GM06990 (cell line): Measurements from ENCODE around the gene RALGPS1.

Source experiments
- DNase-seq: peaks from one replicate; pipeline ENCODE4 v3.0.0-alpha.2; 2011; ENCODE audit not compliant: insufficient read length; ENCODE audit errors: extremely low read depth
- H3K27me3 ChIP-seq: replicated peaks from 2 replicates; pipeline ENCODE4 v1.6.0; 2011; ENCODE audit warnings: low read length; ENCODE audit not compliant: control insufficient read depth, insufficient read depth
- H3K36me3 ChIP-seq: 2 replicates; pipeline ENCODE4 v1.5.1; 2011; ENCODE audit warnings: low read length; ENCODE audit not compliant: control insufficient read depth, insufficient read depth
- H3K4me3 ChIP-seq: replicated peaks from 2 replicates; pipeline ENCODE4 v1.5.1; 2011; ENCODE audit warnings: low read depth, mild to moderate bottlenecking, control low read depth, low read length
- TF ChIP-seq, protein P1 (sequence below): IDR thresholded peaks from 2 replicates; pipeline ENCODE4 v1.5.1; 2011; ENCODE audit warnings: low read length, control low read depth, mild to moderate bottlenecking, inconsistent platforms; ENCODE audit not compliant: insufficient read depth, poor library complexity, severe bottlenecking

The RALGPS1 gene

DNA sequence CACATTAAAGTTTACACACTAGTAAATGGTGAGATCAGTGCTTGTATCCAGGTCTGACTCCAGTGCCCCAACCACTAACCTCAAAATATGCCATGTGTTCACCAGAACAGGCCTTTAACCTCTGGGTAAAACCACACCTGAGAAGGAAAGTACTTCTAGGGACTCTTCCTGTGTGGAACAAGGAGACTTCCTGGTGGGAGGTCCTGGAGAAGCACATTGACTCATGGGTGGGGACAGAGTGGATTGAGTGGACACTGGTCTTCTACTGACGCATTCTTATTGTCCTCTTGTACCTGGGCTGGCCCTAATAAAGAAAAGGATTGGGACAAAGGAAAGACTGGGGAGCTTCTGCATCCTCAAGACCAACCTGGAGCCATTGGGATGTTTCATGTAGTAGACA, 164.4 kb downstream of the RALGPS1 start:
- Histone ChIP-seq H3K4me3 (no peak overlapping the region), H3K27me3 (no peaks in the 10 kb centered on the region), H3K36me3 (no peaks in the 10 kb centered on the region)
- DNase-seq: no peak
- TF ChIP-seq, protein P1, sequence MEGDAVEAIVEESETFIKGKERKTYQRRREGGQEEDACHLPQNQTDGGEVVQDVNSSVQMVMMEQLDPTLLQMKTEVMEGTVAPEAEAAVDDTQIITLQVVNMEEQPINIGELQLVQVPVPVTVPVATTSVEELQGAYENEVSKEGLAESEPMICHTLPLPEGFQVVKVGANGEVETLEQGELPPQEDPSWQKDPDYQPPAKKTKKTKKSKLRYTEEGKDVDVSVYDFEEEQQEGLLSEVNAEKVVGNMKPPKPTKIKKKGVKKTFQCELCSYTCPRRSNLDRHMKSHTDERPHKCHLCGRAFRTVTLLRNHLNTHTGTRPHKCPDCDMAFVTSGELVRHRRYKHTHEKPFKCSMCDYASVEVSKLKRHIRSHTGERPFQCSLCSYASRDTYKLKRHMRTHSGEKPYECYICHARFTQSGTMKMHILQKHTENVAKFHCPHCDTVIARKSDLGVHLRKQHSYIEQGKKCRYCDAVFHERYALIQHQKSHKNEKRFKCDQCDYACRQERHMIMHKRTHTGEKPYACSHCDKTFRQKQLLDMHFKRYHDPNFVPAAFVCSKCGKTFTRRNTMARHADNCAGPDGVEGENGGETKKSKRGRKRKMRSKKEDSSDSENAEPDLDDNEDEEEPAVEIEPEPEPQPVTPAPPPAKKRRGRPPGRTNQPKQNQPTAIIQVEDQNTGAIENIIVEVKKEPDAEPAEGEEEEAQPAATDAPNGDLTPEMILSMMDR: no peak

DNA sequence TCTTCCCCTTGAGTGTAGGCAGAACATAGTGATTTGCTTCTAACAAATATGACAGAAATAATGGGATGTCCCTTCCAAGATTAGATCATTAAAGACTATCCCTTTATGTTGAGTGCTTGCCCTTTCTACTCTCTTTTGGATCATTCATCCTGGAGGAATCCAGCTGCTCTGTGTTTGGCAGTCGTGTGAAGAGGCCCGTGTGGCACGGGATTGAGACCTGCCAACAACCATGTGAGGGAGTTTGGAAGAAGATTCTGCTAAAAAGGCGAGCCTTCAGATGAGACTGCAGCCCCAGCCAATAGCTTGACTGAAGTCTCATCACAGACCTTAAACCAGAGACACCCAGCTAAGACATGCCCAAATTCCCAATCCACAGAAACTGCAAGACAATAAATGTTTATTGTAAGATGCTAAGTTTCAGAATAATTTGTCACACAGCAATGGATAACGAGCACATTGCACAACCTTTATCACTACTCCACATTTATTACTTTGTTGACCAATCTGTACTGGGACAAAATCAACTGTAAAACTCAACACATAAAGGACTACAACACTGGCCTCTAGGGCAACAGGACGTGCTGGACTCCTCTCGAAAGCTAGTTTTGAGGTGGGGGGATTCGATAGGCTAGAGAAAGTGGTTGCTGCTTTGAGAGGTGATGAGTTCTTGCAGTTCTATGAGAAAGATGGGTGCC, 165.0 kb downstream of the RALGPS1 start:
- TF ChIP-seq, protein P1: no peak
- Histone ChIP-seq H3K36me3 (no peaks in the 10 kb centered on the region), H3K27me3 (no peaks in the 10 kb centered on the region), H3K4me3 (no peak overlapping the region)
- DNase-seq: no peak

DNA sequence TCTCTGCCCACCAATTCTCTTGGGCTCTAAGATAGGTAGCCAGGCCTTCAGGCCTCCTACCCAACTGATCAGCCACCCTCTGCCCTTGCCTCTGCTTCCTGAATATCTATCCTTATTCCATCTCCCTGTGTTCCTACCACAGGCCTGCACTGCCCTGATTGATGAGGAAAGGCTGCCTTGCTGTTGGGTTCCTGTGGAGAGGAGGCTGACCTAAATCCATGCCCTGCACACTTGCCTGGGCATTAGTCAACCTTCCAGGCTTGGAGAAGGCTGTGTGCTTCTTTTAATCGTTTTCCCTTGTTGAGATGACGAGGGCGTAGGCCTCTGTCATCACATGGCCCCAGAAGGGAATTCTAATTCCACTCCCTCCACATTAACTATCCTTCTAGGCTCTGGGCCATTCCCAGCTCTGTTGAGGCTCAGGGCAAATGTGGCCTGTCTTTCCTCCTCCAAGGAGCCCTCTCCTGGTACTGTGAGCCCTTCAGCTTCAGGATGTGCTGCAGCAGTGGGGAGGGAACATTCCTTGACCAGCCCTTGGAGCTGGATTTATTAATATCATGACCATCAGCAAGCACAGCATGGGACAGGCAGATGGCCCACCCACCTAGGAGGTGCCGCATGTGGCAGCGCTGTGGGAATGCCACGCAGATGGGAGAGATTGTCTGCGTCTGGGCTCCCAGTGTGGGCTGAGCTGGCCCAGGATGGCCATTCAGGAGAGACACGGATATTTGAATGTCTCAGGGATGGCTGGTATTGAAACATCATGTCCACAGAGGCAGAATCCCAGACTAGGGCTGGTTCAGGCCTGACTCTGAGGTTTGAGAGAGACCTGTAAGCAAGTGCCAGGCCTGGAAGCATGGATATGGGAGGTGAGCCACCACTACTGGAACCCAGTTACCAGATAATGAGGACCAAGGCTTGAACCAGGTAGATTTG, 166.9 kb downstream of the RALGPS1 start:
- Histone ChIP-seq H3K27me3 (no peaks in the 10 kb centered on the region), H3K36me3 (no peaks in the 10 kb centered on the region), H3K4me3 (no peak overlapping the region)
- DNase-seq: no peak
- TF ChIP-seq, protein P1: no peak

GRCh38 chr9:127083138-127083980, 168.8 kb downstream of the RALGPS1 start:
- no peak overlapping the region for H3K4me3 ChIP-seq
- DNase-seq: no peak
- no peaks in the 10 kb centered on the region for H3K27me3 ChIP-seq
- TF ChIP-seq, protein P1: no peak
- no peaks in the 10 kb centered on the region for H3K36me3 ChIP-seq

- H3K36me3 ChIP-seq: no peaks in the 10 kb centered on the region
- no peaks in the 10 kb centered on the region for H3K27me3 ChIP-seq
- TF ChIP-seq, protein P1: no peak
- no peak for DNase-seq
- no peak overlapping the region for H3K4me3 ChIP-seq
Observed at GRCh38 chr9:127084076-127085039, 169.8 kb downstream of the RALGPS1 start.
